Heart right ventricle (tissue), 16 donors: ENCODE measurements around the gene USP6NL. TPM values are rescaled to one million over a fixed set of nuclear protein-coding genes. Genes with fewer than 3 reads are reported as not detected.

Experiments used
- ATAC-seq, 8 donors: fragments of 200-7000 bp; cut with Tn5 transposase; one replicate each; pipeline ENCODE4 v1.9.1; 2020; ENCODE audit warnings: mild to moderate bottlenecking in 8 of 8, moderate library complexity in 8 of 8, moderate number of reproducible peaks in 1 of 8
- DNase-seq, 2 donors: peaks; one replicate each; pipeline ENCODE4 v3.0.0-alpha.2; 2020
- H3K27ac ChIP-seq, 10 donors: fragments of 200-600 bp; sonication (generic) in 2 of 10; one replicate each; pipeline versions ENCODE4 v1.5.0 to v1.8.0; 2020 to 2022; ENCODE audit warnings: mild to moderate bottlenecking in 3 of 10
- H3K27me3 ChIP-seq, 7 donors: fragments of 200-600 bp; one replicate each; pipeline ENCODE4 v1.8.0; 2021 to 2022; ENCODE audit warnings: mild to moderate bottlenecking in 2 of 7
- H3K36me3 ChIP-seq, 9 donors: fragments of 200-600 bp; sonication (generic) in 1 of 9; one replicate each; pipeline versions ENCODE4 v1.5.0 to v1.8.0; 2020 to 2022; ENCODE audit warnings: mild to moderate bottlenecking in 2 of 9
- H3K4me1 ChIP-seq, 9 donors: fragments of 200-600 bp; sonication (generic) in 1 of 9; one replicate each; pipeline versions ENCODE4 v1.5.0 to v1.8.0; 2020 to 2022; ENCODE audit warnings: mild to moderate bottlenecking in 4 of 9
- H3K4me3 ChIP-seq, 10 donors: fragments of 200-600 bp; sonication (generic) in 2 of 10; one replicate each; pipeline versions ENCODE4 v1.5.0 to v1.8.0; 2020 to 2022; ENCODE audit warnings: mild to moderate bottlenecking in 7 of 10, moderate library complexity in 2 of 10
- H3K9me3 ChIP-seq, 11 donors: fragments of 200-600 bp in 10 of 11; sonication (generic) in 2 of 11; one replicate each; pipeline versions ENCODE4 v1.5.0 to v1.8.0; 2013 to 2022; ENCODE audit warnings: mild to moderate bottlenecking in 2 of 11, control low read depth in 1 of 11, moderate library complexity in 1 of 11
- WGBS, 2 donors: extraction: QIAGEN DNeasy Blood & Tissue Kit; methylation state at CpG; one replicate each; pipeline ENCODE4 v1.1.7; 2013; ENCODE audit warnings: inconsistent platforms in 1 of 2; 5-methylcytosine and 5-hydroxymethylcytosine counted together
- intact Hi-C, 10 donors: fragments of 100-400 bp; cut with DNase I; formaldehyde crosslinking; loops; one replicate each; pipeline versions ENCODE4 v1.11.1 to v1.14.2; 2022
- polyA plus RNA-seq, 2 donors: library from polyadenylated mRNA; stranded (reverse); fragments of 200-250 nt; gene quantifications; one replicate each; pipeline ENCODE4 v1.2.3, GENCODE V29; 2013
- total RNA-seq, 10 donors: library from RNA; stranded (reverse); fragmentation: NEBNext Ultra II Directional in 3 of 10; extraction: Animal tissue kit (Norgen Biotek cat#: 25700) in 3 of 10; gene quantifications; one replicate each; pipeline versions ENCODE4 v1.2.1 to v1.2.4, GENCODE V29; 2021 to 2023
- TF ChIP-seq, protein P1 (sequence below), 9 donors: fragments of 200-600 bp; sonication (generic) in 2 of 9; IDR thresholded peaks; one replicate each; pipeline versions ENCODE4 v1.5.0 to v1.8.0; 2021 to 2022; ENCODE audit warnings: antibody characterized with exemption in 9 of 9, mild to moderate bottlenecking in 5 of 9, moderate library complexity in 1 of 9
- donor health status: Arrhythmogenic right ventricular cardiomyopathy.
- donor health status: ischemic (EF 13 %, LVEDD 7.1; RV severe dilation, severe dysfunction).
- donor health status: healthy with polysubstance abuse.
- donor health status: DM: no; HTN: yes; CAD: no.
- donor health status: DM: no; HTN: no; CAD: no.
- donor health status: ischemic (EF 25% LVEDD 6.9; RV normal size, moderate dysfunction).
- donor health status: ischemic (EF 25% LVEDD 5.7; RV mildly dilated, moderate dysfunction).
- donor health status: healthy.
- donor health status: DM: yes; HTN: yes; CAD: no.
- donor health status: Ischemic cardiomyopathy.
- donor health status: ischemic (EF 35%, LVEDD 5.7; RV mildly dilated, moderate dysfunction).
- donor health status: nonischemic (EF 11% LVEDD 7.7; RV severe dilation, severe dysfunction).
- donor health status: DM: yes; HTN: yes; CAD: no.
- donor health status: PGD.
- donor health status: ischemic (EF 29% LVEDD 5.4; RV normal size, mild dysfunction).
- donor health status: nonischemic (EF 23%, LVEDD 6.1; RV moderate dilation, normal function).

USP6NL gene
- total and polyA plus RNA-seq, 12 donors, result 1.8 to 11.1 (median 8.2) TPM

DNA sequence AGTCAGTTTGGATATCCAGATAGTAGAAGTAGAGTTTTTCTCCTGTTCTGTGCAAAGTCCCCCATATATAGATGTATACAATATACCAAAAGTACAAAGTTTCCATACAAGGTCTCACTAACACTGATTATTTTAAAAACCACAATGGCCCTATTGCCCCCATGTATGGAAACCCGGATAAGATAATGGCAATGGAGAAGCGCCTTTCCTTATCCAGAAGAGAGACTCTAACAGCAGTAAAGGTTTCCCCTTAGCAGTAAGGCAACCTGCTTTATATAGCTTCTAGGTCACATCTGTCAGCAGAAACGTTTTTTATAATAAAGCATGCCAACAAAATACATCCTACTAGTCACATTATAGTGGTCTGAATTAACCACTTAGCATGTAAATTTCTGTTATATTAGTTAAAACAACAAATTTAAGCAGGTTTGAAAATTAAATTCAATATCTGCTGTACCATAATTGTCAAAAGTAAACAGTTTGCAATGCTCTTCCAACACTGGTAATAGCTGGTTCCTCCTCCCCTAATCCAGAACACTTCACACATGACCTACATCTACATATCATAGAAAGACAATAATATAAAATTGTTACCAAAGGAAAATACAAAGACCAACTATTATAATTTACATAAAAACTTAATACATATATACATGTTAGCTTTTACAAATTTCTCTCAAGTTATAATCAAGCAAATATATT, 22.4 kb downstream of the USP6NL start:
- no peaks in the 10 kb centered on the region for H3K36me3 ChIP-seq
- peak in 2 of 8 donors; percentile 37 to 52 for ATAC-seq
- peaks cover 0 to 11% (median 0%) of the 10 kb centered on the region in 11 donors for H3K9me3 ChIP-seq
- intact Hi-C loops, result no loop called here
- TF ChIP-seq, protein P1, sequence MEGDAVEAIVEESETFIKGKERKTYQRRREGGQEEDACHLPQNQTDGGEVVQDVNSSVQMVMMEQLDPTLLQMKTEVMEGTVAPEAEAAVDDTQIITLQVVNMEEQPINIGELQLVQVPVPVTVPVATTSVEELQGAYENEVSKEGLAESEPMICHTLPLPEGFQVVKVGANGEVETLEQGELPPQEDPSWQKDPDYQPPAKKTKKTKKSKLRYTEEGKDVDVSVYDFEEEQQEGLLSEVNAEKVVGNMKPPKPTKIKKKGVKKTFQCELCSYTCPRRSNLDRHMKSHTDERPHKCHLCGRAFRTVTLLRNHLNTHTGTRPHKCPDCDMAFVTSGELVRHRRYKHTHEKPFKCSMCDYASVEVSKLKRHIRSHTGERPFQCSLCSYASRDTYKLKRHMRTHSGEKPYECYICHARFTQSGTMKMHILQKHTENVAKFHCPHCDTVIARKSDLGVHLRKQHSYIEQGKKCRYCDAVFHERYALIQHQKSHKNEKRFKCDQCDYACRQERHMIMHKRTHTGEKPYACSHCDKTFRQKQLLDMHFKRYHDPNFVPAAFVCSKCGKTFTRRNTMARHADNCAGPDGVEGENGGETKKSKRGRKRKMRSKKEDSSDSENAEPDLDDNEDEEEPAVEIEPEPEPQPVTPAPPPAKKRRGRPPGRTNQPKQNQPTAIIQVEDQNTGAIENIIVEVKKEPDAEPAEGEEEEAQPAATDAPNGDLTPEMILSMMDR (IDR thresholded peaks at IDR 0.05), result no peak
- no peak for DNase-seq
- peaks cover 0 to 36% (median 4%) of the 10 kb centered on the region in 9 donors for H3K4me1 ChIP-seq
- H3K27me3 ChIP-seq, result no peaks in the 10 kb centered on the region
- no peak overlapping the region for H3K27ac ChIP-seq
- 36 to 51% methylated on average over 3 of the region's 3 CpGs for WGBS, 2 donors
- H3K4me3 ChIP-seq, result no peak overlapping the region

DNA sequence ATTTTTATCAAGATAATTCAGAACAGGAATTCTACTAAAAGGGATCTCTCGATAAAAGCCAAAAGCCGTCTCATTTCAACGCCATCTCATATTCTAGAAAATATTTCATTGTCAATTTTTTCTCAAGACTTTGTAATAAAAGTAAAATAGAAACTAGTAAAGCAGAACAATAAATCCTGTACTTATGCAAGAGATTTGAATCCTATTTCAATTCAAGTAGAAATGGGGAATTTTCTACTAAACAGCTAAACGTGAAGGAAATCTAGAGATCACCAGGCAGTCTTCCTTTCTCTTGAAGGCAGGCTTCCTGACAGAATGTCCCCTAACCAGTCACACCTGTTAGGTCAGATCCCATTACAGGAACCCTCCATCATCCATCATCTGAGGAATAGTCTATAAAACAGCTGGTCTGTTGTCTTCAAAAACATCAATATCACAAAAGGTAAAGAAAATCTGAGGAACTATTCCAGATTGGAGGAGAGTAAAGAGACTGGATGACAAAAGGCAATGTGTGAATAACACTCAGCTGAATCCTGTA, 23.7 kb downstream of the USP6NL start:
- intact Hi-C loops, result no loop called here
- no peaks in the 10 kb centered on the region for H3K27me3 ChIP-seq
- WGBS, 2 donors, result 86 to 90% methylated on average over 4 of the region's 4 CpGs
- H3K9me3 ChIP-seq, result peaks cover 0 to 11% (median 0%) of the 10 kb centered on the region in 11 donors
- H3K36me3 ChIP-seq, result no peaks in the 10 kb centered on the region
- TF ChIP-seq, protein P1 (IDR thresholded peaks at IDR 0.05), result no peak
- H3K4me1 ChIP-seq, result peaks cover 0 to 36% (median 4%) of the 10 kb centered on the region in 9 donors
- no peak overlapping the region for H3K27ac ChIP-seq
- H3K4me3 ChIP-seq, result no peak overlapping the region
- ATAC-seq (no peak), DNase-seq (no peak)

DNA sequence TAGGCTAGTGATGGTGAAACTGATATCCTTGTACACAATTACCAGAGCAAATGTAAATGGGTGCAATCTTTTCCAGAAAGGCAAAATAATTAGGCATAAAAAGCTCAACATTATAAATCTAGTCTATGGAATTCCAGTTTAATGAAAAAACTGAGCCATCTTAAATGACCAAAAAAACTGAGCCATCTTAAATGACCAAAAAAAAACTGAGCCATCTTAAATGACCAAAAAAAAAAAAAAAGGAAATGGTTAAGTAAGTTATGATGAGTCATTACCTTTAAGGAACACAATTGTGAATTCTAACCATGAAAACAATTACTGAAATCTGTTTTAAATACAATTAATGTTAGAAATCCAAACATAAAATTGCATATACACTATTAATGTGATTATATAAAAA, 25.3 kb downstream of the USP6NL start:
- ATAC-seq, result no peak
- intact Hi-C loops, result no loop called here
- no peak overlapping the region for H3K4me3 ChIP-seq
- no peaks in the 10 kb centered on the region for H3K27me3 ChIP-seq
- DNase-seq, result no peak
- H3K27ac ChIP-seq, result peak overlapping the region in 1 of 10 donors; percentile 23
- TF ChIP-seq, protein P1 (IDR thresholded peaks at IDR 0.05), result no peak
- H3K4me1 ChIP-seq, result peaks cover 0 to 36% (median 4%) of the 10 kb centered on the region in 9 donors
- no peaks in the 10 kb centered on the region for H3K36me3 ChIP-seq
- H3K9me3 ChIP-seq, result peaks cover 0 to 11% (median 0%) of the 10 kb centered on the region in 11 donors

DNA sequence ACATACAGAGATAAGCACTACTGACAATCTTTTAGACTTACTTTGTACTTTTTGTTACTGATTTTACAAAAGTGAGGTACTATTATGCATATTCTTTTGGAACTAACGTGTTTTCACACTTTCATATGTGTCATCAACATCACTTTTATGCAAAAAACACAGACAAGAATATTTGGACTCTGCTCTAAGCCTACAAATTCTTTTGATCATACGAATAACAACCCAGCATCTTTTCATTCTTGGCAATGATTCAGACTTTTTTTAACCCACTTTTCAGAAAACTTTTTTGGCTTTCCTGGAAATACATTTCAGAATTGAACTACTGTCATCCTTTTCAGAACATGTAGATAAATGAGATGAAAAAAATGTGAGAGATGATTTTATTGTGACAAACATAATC, 30.2 kb downstream of the USP6NL start:
- ATAC-seq (no peak), DNase-seq (no peak)
- no peaks in the 10 kb centered on the region for H3K27me3 ChIP-seq
- no peak overlapping the region for H3K4me3 ChIP-seq
- peaks cover 0 to 15% (median 0%) of the 10 kb centered on the region in 11 donors for H3K9me3 ChIP-seq
- TF ChIP-seq, protein P1 (IDR thresholded peaks at IDR 0.05), result no peak
- H3K27ac ChIP-seq, result no peak overlapping the region
- no peaks in the 10 kb centered on the region for H3K36me3 ChIP-seq
- intact Hi-C loops, result no loop called here
- peaks cover 0 to 11% (median 0%) of the 10 kb centered on the region in 9 donors for H3K4me1 ChIP-seq
- 55 to 58% methylated on average over 2 of the region's 2 CpGs for WGBS, 2 donors
